A673 (cell line): ENCODE results near the gene CTTNBP2NL. TPM values are rescaled to one million over a fixed set of nuclear protein-coding genes. Genes with fewer than 3 reads are reported as not detected.

Experiments used
- BruUV-seq: library from RNA; stranded (reverse); fragments of 400-500 nt; replicated peaks from 2 replicates; lab custom pipeline; 2021; lab: Mats Ljungman, UMichigan
- CTCF ChIA-PET: fragments of 300-600 bp; sonication (Branson Sonifier 250); formaldehyde crosslinking; loops from one replicate; lab custom pipeline; 2022; ENCODE audit warnings: antibody characterized with exemption; lab: Charles Lee
- POLR2A ChIA-PET: fragments of 300-600 bp; sonication (Branson Sonifier 250); formaldehyde crosslinking; loops from one replicate; lab custom pipeline; 2022; ENCODE audit warnings: antibody characterized with exemption; ENCODE audit not compliant: low non-redundant PET; lab: Charles Lee
- DNase-seq: peaks from one replicate; pipeline ENCODE4 v3.0.0-alpha.2; 2015; ENCODE audit warnings: low spot score
- H3K27ac ChIP-seq: fragments of 200-600 bp; sonication (generic); 2 replicates; pipeline ENCODE4 v1.5.1; 2016; ENCODE audit warnings: mixed run types, low read depth, mild to moderate bottlenecking, mixed read lengths, antibody characterized with exemption, low read length; ENCODE audit not compliant: poor library complexity, severe bottlenecking
- H3K27me3 ChIP-seq: fragments of 200-600 bp; sonication (generic); replicated peaks from 2 replicates; pipeline ENCODE4 v1.6.1; 2017; ENCODE audit warnings: mixed run types, low read depth, mild to moderate bottlenecking, mixed read lengths, antibody characterized with exemption, low read length; ENCODE audit not compliant: insufficient read depth, poor library complexity
- H3K36me3 ChIP-seq: fragments of 200-600 bp; sonication (generic); 2 replicates; pipeline ENCODE4 v1.6.1; 2016; ENCODE audit warnings: mixed run types, mild to moderate bottlenecking, mixed read lengths, antibody characterized with exemption, low read length; ENCODE audit not compliant: insufficient read depth, poor library complexity, severe bottlenecking
- H3K4me1 ChIP-seq: fragments of 200-600 bp; sonication (generic); 2 replicates; pipeline ENCODE4 v1.6.1; 2017; ENCODE audit warnings: mixed run types, mild to moderate bottlenecking, mixed read lengths, antibody characterized with exemption, low read length; ENCODE audit not compliant: insufficient read depth, poor library complexity, severe bottlenecking
- H3K4me3 ChIP-seq: fragments of 200-600 bp; sonication (generic); 2 replicates; pipeline ENCODE4 v1.5.1; 2016; ENCODE audit warnings: low read depth, mixed run types, mild to moderate bottlenecking, mixed read lengths, low read length; ENCODE audit not compliant: poor library complexity, severe bottlenecking
- H3K9me3 ChIP-seq: fragments of 200-600 bp; sonication (generic); 2 replicates; pipeline ENCODE4 v1.6.1; 2016; ENCODE audit warnings: mixed run types, low read depth, mild to moderate bottlenecking, mixed read lengths, antibody characterized with exemption, low read length; ENCODE audit not compliant: poor library complexity, severe bottlenecking
- EZH2 ChIP-seq: fragments of 200-600 bp; sonication (generic); IDR thresholded peaks from 2 replicates; pipeline ENCODE4 v1.6.1; 2017; ENCODE audit warnings: borderline replicate concordance, low read depth, mild to moderate bottlenecking, mixed read lengths, antibody characterized with exemption, low read length; ENCODE audit not compliant: poor library complexity, severe bottlenecking
- intact Hi-C: fragments of 100-400 bp; cut with micrococcal nuclease; formaldehyde crosslinking; loops from one replicate; pipeline ENCODE4 v1.10.0; 2022; ENCODE audit not compliant: unreplicated experiment
- total RNA-seq: library from RNA; stranded (reverse); gene quantifications from 2 replicates; pipeline ENCODE4 v1.2.3, GENCODE V29; 2021
- TF ChIP-seq, protein P1 (sequence below): fragments of 300-800, 200-600 bp; sonication (generic); conservative IDR thresholded peaks from 2 replicates; pipeline ENCODE4 v1.5.1; 2017; ENCODE audit warnings: low read depth, mild to moderate bottlenecking, antibody characterized with exemption, low read length, moderate library complexity, mixed read lengths

Gene CTTNBP2NL
- total RNA-seq, 1 experiment from 2014 or later = 32.7 TPM

DNA sequence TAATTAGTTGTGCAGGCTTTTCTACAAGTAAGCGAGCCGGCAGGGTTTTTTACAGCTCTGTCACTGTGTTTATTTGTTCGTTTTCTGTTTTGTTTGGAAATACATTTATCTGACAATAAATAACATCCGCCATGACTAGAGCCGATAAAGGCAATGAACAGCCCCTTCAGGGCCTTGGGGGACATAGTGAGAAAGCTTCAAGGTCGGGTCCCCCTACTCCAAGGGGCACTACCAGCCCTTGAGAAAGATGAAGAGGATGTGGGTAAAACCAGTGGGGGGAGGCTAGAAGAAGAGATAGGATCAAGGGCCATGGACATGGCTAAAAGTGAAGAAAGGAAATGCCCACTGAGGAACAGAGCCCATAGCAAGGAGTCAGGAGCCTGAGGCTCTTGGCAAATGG is 38.5 kb upstream of the CTTNBP2NL start:
- peaks cover 25% of the 10 kb centered on the region for H3K27me3 ChIP-seq
- BruUV-seq = no TSS peak
- no peak for DNase-seq
- TF ChIP-seq, protein P1, sequence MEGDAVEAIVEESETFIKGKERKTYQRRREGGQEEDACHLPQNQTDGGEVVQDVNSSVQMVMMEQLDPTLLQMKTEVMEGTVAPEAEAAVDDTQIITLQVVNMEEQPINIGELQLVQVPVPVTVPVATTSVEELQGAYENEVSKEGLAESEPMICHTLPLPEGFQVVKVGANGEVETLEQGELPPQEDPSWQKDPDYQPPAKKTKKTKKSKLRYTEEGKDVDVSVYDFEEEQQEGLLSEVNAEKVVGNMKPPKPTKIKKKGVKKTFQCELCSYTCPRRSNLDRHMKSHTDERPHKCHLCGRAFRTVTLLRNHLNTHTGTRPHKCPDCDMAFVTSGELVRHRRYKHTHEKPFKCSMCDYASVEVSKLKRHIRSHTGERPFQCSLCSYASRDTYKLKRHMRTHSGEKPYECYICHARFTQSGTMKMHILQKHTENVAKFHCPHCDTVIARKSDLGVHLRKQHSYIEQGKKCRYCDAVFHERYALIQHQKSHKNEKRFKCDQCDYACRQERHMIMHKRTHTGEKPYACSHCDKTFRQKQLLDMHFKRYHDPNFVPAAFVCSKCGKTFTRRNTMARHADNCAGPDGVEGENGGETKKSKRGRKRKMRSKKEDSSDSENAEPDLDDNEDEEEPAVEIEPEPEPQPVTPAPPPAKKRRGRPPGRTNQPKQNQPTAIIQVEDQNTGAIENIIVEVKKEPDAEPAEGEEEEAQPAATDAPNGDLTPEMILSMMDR = no peak
- TF ChIP-seq EZH2 = no peak
- intact Hi-C loops = no loop called here
- no peak overlapping the region for H3K4me3 ChIP-seq
- POLR2A ChIA-PET = interaction anchor here (0.6 kb wide), 1 partner anchor 321 kb away, joined by 3 read pairs; no protein-coding TSS in a partner anchor
- no peaks in the 10 kb centered on the region for H3K4me1 ChIP-seq
- H3K36me3 ChIP-seq = no peaks in the 10 kb centered on the region
- H3K9me3 ChIP-seq = no peaks in the 10 kb centered on the region
- H3K27ac ChIP-seq = no peak overlapping the region
- CTCF ChIA-PET = no interaction called here

DNA sequence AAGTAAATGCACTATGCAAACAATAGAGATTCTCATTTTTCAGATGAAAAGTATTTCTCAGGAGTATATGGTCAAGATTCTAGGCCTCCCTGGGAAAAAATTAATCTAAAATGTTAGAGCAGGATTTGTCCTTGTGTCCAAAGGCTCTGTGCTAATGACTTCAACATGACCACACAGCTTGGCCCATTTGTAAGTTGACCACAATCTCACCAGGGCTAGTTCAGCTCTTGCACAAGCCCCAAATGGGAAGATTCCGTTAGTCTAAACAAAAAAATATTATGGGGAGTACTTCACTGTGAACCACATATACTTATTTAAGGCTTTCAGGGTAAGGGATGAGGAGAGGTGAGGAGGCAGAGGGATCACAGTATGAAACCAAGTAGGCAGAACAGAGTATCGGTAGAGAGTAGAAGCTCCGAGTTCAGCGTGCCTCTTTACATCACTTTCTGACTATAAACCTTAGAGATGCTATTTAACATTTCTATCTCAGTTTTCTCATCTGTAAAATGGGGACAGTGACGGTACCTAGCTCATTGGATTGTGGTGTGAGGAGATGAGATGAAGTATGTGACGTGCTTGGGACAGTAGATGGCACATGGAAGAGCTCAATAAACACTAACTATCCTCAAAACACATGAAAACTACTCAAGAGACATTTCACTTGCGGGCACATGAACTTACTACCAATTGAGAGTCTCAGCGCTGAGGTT is 37.8 kb upstream of the CTTNBP2NL start:
- H3K36me3 ChIP-seq = no peaks in the 10 kb centered on the region
- H3K4me3 ChIP-seq = no peak overlapping the region
- TF ChIP-seq EZH2 = no peak
- TF ChIP-seq, protein P1 = no peak
- H3K27ac ChIP-seq = no peak overlapping the region
- ChIA-PET CTCF (interaction anchor here (0.7 to 1.3 kb wide), 2 partner anchors 13 to 256 kb away, joined by 3 to 4 read pairs; no protein-coding TSS in a partner anchor), POLR2A (interaction anchor here (0.6 kb wide), 1 partner anchor 322 kb away, joined by 3 read pairs; no protein-coding TSS in a partner anchor)
- H3K27me3 ChIP-seq = peaks cover 28% of the 10 kb centered on the region
- BruUV-seq = no TSS peak
- no peak for DNase-seq
- H3K4me1 ChIP-seq = no peaks in the 10 kb centered on the region
- H3K9me3 ChIP-seq = no peaks in the 10 kb centered on the region
- intact Hi-C loops = no loop called here

DNA sequence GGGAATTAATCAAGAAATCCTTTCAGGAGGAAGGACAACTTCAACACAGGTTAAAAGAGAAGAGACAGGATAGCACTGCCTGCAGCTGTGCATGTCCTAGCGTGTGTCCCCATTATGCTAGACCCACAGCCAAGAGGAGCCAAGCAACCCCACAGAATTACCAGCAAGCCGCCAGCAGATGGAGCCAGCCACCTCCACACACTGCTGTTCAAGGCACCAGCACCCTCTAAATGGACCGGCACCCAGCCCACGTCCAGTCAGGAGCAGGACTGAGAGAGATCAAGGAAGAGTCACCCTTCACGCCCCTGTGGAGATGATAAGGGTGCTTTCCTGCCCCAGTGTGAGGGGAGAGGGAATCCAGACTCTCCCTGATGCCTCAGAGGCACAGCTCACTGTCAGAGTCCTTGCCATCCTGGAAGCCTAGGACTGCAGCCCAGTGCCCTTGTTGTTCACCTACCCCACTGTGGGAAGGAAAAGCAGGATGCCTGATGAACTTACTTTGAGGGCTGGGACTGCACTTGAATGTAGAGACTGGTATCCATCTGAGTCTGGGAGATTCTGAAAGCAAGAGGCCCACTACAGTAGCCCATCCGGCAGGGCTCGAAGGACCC is 37.1 kb upstream of the CTTNBP2NL start:
- H3K27ac ChIP-seq = no peak overlapping the region
- ChIA-PET POLR2A (no interaction called here), CTCF (interaction anchor here (0.7 to 1.3 kb wide), 3 partner anchors 9 to 255 kb away, joined by 3 to 4 read pairs (median 3); no protein-coding TSS in a partner anchor)
- H3K36me3 ChIP-seq = no peaks in the 10 kb centered on the region
- TF ChIP-seq, protein P1 = peak; percentile 90
- TF ChIP-seq EZH2 = no peak
- DNase-seq = peak; percentile 54
- no peaks in the 10 kb centered on the region for H3K9me3 ChIP-seq
- intact Hi-C loops = no loop called here
- no TSS peak for BruUV-seq
- H3K4me3 ChIP-seq = no peak overlapping the region
- H3K27me3 ChIP-seq = peaks cover 32% of the 10 kb centered on the region
- no peaks in the 10 kb centered on the region for H3K4me1 ChIP-seq
